Gastrocnemius medialis (tissue), 4 donors: Measurements from ENCODE around the gene NTMT1.

Experiments used
- POLR2A ChIP-seq, 2 donors: fragments of 450-650 bp; IDR thresholded peaks; one replicate each; pipeline ENCODE4 v1.6.1; 2017; ENCODE audit warnings: antibody characterized with exemption in 2 of 2, mild to moderate bottlenecking in 2 of 2, moderate library complexity in 2 of 2
- TF ChIP-seq, protein P1 (sequence below), 5 experiments: fragments of 450-650 bp in 3 of 5; fragments of 200-600 bp in 2 of 5; sonication (generic) in 2 of 5; IDR thresholded peaks in 4 of 5; conservative IDR thresholded peaks in 1 of 5; 1 replicate in 4 of 5; 2 replicates in 1 of 5; pipeline ENCODE4 v1.5.1; 2016 to 2019; ENCODE audit warnings: antibody characterized with exemption in 5 of 5, mild to moderate bottlenecking in 3 of 5, moderate library complexity in 3 of 5

DNA sequence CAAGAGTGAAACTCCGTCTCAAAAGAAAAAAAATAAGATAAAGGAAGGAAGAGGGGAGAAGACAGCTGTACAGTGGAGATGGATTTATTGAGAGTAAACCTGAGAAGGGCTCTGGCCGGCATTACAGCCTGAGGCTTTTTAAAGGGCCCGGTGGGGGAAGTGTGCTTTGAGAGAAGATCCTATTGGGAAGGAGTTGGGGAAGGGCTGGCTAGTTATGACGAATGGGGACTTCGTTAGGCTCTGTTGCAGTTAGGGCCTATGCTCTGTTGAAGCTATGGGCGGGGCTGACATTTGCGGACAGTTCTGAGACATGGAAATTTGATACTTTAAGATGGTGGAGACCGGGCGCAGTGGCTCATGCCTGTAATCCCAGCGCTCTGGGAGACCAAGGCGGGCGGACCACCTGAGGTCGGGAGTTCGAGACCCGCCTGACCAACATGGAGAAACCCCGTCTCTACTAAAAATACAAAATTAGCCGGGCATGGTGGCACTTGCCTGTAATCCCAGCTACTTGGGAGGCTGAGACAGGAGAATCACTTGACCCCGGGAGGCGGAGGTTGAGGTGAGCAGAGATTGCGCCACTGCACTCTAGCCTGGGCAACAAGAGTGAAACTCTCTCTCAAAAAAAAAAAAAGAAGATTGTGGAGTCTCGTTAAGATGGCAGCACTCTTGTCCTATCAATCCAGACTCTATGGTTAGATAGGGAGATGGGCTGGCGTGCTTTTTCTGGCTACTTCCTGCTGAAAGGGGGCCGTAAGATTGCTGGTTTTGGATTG lies 38.3 kb upstream of the NTMT1 start:
- TF ChIP-seq, protein P1, sequence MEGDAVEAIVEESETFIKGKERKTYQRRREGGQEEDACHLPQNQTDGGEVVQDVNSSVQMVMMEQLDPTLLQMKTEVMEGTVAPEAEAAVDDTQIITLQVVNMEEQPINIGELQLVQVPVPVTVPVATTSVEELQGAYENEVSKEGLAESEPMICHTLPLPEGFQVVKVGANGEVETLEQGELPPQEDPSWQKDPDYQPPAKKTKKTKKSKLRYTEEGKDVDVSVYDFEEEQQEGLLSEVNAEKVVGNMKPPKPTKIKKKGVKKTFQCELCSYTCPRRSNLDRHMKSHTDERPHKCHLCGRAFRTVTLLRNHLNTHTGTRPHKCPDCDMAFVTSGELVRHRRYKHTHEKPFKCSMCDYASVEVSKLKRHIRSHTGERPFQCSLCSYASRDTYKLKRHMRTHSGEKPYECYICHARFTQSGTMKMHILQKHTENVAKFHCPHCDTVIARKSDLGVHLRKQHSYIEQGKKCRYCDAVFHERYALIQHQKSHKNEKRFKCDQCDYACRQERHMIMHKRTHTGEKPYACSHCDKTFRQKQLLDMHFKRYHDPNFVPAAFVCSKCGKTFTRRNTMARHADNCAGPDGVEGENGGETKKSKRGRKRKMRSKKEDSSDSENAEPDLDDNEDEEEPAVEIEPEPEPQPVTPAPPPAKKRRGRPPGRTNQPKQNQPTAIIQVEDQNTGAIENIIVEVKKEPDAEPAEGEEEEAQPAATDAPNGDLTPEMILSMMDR (IDR thresholded peaks at IDR 0.05 in 4 of 5, conservative IDR thresholded peaks at IDR 0.05 in 1 of 5): no peak
- TF ChIP-seq POLR2A (IDR thresholded peaks at IDR 0.05): no peak
